Limb (tissue), 2 donors: ENCODE measurements around the gene ZNF564.
"Not testable (repeated sequence)": the region's sequence is repeated elsewhere in the genome, so short reads cannot be mapped to it uniquely, and the experiment has no call there.

ENCODE experiments used
- DNase-seq, 2 donors: peaks; one replicate each; pipeline ENCODE4 v3.0.0-alpha.2; 2016; ENCODE audit errors: extremely low spot score in 2 of 2

ZNF564 gene

GRCh38 chr19:12551060-12551832, at the start of gene ZNF564:
TSS of gene ZNF564 (minus strand) at chr19:12551482. CDS start at chr19:12551332, 150 bp downstream.
- DNase-seq: peak; percentile 96 to 99

- DNase-seq: no peak
These were observed 46.3 kb upstream of the ZNF564 start for GRCh38 chr19:12597594-12597993.

- DNase-seq: peak in 1 of 2 donors; percentile 57
These were observed 45.8 kb upstream of the ZNF564 start for GRCh38 chr19:12596927-12597548.

GRCh38 chr19:12596485-12596884, 45.2 kb upstream of the ZNF564 start:
- DNase-seq: no peak

DNA sequence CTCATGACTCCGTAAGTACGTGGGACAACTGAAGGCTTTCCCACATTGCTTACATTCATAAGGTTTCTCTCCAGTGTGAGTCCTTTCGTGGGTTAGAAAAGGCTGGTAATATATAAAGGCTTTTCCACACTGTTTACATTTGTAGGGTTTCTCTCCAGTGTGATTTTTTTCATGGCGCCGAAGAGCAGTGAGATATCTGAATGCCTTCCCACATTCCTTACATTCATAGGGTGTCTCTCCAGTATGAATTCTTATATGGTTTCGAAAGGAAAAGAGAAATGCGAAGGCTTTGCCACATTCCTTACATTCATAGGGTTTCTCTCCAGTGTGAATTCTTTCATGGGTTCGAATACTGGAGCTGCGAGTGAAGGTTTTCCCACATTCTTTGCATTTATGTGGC, 29.8 kb upstream of the ZNF564 start:
- DNase-seq: no peak

DNA sequence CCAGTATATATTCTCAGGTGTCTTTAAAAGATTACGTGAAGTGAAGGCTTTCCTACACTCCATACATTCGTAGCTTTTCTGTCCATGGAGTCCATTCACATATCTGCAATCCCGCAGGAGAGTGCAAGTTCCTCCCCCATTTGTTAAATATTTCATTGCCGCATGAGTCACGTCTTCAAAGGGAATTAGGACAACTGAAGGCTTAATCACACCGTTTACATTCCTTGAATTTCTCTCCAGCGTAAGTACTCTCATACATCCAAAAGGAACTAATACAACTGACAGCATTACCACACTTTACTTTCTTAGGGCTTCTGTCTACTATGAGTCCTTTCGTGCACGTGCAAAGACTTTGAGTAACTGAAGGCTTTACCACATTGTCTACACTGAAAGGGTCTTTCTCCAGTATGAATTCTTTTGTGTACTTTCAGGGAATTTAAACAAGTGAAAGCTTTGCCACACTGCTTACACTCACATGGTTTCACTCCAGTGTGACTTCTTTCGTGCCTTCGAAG, 29.0 kb upstream of the ZNF564 start:
- no peak for DNase-seq

GRCh38 chr19:12578641-12579040, 27.4 kb upstream of the ZNF564 start:
- DNase-seq: no peak

GRCh38 chr19:12574036-12574435, 22.8 kb upstream of the ZNF564 start:
- DNase-seq: no peak

DNA sequence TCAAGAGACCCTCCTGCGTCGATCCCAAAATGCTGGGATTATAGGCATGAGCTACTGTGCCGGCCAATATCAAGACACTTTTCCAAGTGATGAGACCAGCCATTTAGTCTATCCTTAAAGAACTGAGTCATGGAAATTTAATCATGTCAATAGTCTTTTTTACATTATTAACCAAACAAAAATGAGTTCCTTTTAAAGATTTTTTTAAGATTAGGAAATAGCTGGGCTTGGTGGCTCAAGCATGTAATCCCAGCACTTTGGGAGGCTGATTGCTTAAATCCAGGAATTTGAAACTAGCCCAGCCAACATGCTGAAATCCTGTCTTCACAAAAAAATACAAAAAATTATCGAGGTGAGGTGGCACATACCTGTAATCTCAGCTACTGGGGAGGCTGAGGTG, 16.7 kb upstream of the ZNF564 start:
- no peak for DNase-seq

DNA sequence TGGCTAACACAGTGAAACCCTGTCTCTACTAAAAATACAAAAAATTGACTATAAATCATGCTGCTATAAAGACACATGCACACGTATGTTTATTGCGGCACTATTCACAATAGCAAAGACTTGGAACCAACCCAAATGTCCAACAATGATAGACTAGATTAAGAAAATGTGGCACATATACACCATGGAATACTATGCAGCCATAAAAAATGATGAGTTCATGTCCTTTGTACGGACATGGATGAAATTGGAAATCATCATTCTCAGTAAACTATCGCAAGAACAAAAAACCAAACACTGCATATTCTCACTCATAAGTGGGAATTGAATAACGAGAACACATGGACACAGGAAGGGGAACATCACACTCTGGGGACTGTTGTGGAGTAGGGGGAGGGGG, 15.1 kb upstream of the ZNF564 start:
- not testable (repeated sequence) for DNase-seq

DNA sequence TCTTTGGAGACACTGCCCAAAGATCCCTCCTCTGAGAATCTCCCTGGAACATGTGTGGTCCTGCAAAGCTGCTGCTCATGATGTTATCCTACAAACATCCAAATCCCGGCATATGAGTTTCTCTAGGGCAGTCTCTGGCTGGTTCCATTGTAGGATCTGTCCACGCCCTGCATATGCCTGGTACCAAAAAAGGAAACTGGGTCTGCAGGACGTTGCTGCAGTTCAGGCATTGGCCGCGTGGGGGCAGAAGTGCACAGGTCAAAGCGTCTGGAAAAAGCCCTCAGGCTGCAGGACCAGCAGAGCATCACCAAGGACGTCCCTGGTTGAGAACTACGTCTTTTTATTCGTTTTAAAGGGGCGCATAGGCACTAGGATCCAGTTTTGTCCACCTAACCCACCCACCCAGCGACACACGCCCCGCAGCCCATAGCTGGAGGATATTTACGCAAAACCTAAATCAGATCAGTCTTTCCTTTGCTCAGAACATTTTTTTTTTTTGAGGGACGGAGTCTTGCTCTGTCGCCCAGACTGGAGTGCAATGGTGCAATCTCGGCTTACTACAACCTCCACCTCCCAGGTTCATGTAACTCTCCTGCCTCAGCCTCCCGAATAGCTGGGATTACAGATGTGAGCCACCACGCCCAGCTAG, 12.9 kb upstream of the ZNF564 start:
- peak; percentile 81 to 91 for DNase-seq

- no peak for DNase-seq
These were observed 4.2 kb upstream of the ZNF564 start for GRCh38 chr19:12555456-12555930.

GRCh38 chr19:12546903-12547302, 4.4 kb downstream of the ZNF564 start:
- no peak for DNase-seq

DNA sequence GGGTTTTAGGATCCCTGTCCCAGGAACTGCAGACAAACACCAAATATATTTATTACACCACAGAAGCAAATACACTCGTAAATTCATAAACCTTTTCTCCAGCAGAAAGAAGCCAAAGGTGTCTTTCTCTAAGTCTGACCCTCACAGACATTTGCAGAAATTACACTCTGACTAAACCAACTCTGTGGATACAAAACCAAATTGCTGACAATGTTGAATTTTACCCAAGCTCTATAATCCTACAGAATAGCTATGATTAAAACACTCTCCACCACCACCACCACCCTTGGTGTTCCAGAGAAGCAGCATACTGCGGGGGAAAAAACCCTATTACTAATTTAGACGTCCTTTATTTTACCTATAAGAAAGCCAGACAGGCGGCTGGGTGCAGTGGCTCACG, 5.2 kb downstream of the ZNF564 start:
- DNase-seq: no peak

GRCh38 chr19:12545267-12545666, 6.0 kb downstream of the ZNF564 start:
- no peak for DNase-seq

DNA sequence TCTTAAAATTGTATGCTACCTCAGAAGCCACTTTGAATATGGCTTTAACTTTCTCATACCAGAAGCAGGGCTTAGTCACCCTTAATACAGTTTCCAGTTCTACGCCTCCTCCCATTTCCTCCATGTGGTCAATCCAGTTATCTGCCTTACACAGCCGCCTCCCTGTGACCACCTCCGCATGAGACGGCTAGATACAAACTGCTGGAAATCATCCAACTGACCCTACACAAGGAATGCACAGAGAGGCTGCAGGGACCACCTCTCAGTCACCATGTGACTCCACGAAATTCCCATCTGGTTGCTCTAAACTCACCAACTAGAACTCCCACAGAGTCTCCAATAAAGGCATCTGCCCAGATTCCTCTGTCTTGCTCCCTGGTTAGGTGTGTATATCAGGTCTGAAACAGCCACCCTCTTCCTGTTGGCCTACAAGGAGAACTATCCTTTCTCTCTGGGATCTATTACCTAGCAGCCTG, 6.8 kb downstream of the ZNF564 start:
- DNase-seq: no peak

GRCh38 chr19:12543855-12544254, 7.4 kb downstream of the ZNF564 start:
- DNase-seq: no peak

- DNase-seq: no peak
These were observed 24.0 kb downstream of the ZNF564 start for GRCh38 chr19:12527034-12527836.

GRCh38 chr19:12526542-12526941, 24.7 kb downstream of the ZNF564 start:
- no peak for DNase-seq

- DNase-seq: no peak
These were observed 29.3 kb downstream of the ZNF564 start for GRCh38 chr19:12521996-12522395.

DNA sequence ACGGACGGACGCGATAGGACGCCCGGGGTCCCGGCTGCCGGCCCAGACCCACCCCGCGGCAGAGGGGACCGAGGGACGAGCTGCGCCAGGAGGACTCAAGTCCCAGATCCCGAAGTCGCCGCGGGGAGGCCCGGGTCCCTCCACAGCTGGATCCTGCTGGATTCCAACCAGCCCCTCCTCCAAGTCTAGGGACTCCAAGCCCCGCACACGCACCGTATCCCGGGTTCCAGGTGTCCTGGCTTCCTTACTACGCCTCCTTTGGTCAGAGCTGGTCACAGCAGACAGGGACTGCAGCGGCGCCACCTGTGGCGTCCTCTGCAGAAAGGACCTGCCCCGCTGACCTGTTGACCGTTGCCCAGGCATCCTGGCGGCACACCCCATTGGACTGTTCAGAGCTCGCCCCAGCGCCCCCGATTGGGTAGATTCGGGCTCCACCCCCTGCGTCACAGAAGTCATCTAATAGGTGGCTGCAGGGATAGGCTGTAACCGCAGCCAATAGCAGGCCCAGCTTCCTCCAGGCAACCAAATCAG, 37.7 kb downstream of the ZNF564 start:
- DNase-seq: peak in 1 of 2 donors; percentile 29
